GM19099 (cell line): ENCODE data around the gene LPP.

ENCODE experiments used
- POLR2A ChIP-seq: IDR thresholded peaks from 3 replicates; pipeline ENCODE4 v1.6.1; 2011; ENCODE audit warnings: low read depth; ENCODE audit not compliant: insufficient read length; ENCODE audit errors: extremely low read depth

Gene LPP

DNA sequence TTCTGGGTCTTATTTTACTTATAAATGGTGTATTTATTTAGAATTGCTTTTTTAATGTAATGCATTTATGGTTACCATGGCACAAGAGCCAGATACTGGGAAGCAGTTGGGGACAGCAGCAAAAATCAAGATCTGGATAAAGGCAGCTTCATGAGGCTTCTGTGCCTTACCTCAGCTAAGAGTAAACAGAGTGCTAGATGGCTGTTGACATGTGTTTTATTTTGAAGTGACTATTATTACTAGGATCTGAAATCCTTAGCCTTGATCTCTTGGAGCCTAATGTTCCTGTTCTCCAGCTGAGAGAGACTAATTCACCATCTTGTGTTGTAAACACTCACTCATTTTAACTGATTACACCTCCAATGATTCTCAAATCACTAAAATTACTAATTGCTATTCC lies 317.8 kb downstream of the LPP start:
- no peak for TF ChIP-seq POLR2A

GRCh38 chr3:188472336-188472735 lies 318.4 kb downstream of the LPP start:
- no peak for TF ChIP-seq POLR2A

GRCh38 chr3:188473045-188473444 lies 319.1 kb downstream of the LPP start:
- TF ChIP-seq POLR2A: no peak

DNA sequence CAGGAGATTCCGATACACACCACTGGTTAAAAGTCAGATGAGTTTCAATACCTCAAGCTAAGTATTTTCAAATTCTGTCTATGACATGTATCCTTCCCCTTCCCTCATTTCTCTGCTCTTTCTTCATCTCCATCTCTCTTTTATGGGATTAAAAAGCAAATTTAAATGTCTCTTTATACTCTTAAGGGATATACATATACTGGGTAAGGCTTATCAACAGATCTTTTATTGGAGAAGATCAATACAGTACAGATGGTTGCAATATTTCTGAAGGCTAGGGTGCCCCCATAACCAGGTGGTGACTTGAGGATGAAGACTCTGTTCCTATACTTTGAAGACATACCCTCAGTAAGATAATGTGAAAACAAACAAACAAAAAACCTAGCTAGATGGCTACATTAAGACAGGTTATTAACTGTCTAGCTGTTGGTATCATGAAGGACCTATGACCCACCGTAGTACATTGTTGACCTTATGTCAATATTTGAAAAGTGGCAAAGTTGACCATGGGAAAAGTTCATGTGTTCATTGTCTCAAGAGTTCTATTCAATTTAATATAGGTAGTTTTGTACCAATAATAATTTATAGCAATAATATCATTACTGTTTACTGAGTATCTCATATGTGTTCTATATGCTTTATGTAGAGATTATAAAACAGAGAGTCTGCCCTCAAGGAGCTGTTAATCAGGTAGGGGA lies 319.8 kb downstream of the LPP start:
- no peak for TF ChIP-seq POLR2A

- TF ChIP-seq POLR2A: no peak
These were observed 323.0 kb downstream of the LPP start for GRCh38 chr3:188476935-188477334.

DNA sequence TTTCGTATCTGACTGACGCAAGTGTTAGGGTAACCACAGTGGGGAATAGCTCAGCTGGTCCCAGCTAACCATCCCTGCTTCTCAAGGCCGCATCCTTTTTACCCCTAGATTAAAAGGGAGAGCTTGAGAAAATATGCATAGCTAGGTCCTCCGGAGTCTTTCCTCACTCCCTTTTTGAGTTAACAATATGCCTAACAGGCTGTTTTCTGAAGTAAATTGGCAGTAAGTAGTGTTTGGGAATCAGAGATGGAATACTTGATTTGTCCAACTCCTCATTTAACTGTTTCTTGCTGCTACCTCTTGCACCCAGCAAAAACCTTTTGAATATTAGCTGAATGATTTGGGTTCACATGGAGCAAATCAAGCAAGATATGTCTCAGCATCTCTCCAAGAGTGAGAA lies 326.1 kb downstream of the LPP start:
- TF ChIP-seq POLR2A: no peak

GRCh38 chr3:188482929-188483328 lies 329.0 kb downstream of the LPP start:
- no peak for TF ChIP-seq POLR2A

DNA sequence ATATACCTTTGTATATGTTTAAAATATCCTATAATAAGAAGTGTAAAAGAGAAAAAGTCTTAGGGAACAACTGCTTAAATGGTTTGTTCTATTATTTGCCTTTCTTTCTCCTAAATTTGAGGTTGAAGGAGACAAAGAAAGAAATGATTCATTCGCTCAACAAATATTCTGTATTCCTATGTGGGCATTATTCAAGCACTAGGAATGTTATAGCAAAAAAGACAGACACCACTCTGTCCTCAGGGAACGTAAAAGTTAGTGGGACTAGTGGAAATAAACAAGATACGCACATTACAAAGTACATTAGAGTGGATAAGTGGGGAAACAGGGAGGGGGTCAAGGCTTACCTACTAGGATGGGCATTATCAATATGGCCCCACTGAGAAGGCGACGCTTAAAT lies 332.2 kb downstream of the LPP start:
- no peak for TF ChIP-seq POLR2A

GRCh38 chr3:188486952-188487351 lies 333.0 kb downstream of the LPP start:
- no peak for TF ChIP-seq POLR2A

GRCh38 chr3:188487652-188488051 lies 333.7 kb downstream of the LPP start:
- TF ChIP-seq POLR2A: no peak

DNA sequence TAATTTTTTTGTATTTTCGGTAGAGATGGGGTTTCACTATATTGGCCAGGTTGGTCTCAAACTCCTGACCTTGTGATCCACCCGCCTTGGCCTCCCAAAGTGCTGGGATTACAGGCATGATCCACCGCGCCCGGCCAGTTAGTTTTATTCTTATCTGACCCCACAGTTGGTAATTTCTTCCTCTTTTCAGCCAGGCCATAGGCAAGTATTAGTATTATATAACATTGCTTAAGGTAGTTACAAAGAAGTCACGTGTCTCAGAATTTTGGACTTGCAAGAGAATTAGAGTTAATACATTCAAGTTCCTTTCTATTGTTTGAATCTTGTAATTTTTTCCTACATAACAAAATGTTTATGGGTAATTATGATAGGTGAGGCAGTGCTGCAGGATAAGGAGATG lies 334.8 kb downstream of the LPP start:
- TF ChIP-seq POLR2A: no peak

DNA sequence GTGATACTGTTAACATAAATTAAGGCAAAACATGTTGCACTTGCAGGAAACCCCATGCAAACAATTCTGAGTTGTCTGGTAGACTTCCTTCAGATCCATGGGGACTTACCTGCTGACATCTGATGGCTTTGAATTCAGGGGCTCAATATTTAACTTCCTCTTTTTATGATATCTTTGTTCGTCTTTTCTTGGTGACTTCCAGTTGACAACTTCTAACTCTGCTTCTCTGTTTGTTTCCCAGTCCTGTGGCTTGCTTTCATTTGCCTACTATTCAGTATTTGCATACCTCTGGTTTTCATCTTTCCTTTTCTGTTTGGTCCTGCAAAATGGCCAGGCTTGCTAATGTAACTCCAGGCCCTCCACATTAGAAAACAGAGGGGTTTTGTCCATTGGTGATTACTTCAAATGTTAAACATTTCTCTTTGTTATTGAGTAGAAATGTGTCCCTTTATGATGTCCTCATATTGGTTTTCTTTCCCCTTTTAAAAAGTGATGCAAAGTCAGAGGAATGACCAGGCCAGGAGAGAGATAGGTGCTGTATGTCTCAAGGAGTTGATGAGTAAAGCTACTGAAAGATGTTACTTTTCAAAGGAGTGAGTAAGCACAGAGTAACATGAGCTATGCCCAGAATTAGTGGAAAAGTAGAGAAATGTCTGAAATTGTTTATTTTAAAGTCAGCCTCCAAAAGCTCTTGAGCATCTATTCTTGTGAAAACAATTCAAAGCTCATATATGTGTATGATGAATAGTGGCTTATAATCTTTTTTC lies 335.9 kb downstream of the LPP start:
- TF ChIP-seq POLR2A: no peak

DNA sequence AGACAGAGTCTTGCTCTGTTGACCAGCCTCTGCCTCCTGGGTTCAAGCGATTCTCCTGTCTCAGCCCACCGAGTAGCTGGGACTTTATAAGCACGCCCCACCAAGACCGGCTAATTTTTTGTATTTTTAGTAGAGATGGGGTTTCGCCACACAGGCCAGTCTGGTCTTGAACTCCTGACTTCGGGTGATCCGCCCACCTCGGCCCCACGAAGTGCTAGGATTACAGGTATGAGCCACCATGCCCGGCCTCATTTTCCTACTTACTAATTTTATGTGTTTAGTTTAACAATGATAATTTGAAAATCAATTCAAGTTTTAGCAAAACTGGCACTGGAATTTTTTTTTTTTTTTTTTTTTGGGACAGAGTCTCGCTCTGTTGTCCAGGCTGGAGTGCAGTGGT lies 336.5 kb downstream of the LPP start:
- no peak for TF ChIP-seq POLR2A

DNA sequence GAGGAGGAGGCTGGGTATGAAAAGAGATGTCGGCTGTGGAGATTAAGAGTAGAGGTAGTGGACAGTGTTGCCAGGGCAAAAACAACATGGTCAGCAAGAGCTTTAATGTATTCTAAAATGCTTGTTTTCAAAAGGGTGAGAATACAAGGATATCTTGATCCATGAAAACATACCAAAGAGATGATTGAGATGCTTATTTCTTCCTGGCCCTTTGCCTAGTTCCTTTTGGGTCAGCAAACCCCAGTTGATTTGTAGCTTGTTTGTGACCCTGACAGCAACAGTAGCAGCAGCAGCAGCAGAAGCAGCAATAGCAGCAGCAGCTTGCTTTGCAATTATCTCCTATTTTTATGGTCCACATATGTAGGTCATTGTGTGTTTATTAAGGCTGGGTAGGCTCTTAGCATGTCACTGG lies 337.3 kb downstream of the LPP start:
- TF ChIP-seq POLR2A: no peak

DNA sequence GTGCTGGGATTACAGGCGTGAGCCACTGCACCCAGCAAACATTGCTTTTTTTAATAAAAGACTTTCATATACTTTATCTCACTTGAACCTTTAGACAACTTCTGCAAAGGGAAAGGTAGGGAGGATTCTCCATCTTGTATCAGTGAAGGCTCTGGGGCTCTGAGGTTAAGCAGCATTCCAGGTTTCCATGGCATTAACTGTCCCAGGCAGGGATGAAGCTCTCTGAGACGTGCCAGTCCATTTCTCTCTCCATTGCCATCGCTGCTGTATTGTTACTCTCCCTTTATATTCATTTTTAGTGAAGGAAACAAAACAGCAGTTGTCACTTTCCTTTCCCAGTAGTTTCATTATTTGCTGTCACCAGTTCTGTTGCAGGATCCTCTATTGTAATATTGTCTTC lies 342.4 kb downstream of the LPP start:
- TF ChIP-seq POLR2A: no peak

DNA sequence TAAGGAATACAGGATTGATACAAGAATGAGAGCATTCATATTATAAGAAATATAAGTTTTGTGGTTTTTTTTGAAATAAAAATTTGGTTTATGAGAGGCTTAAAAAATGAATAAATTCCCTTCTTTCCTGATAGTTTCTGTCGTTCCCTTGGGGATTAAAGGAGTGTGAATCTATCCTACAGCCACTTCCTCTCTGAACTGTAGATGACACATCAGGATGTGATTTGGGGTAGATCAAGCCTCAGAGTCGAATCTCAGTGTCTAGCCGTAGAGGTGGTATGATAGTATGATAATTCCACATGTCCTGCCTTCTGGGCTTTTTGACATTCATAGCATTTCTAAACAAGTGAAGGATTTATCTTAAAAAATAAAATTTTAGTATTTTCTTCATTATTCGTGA lies 343.1 kb downstream of the LPP start:
- TF ChIP-seq POLR2A: no peak

DNA sequence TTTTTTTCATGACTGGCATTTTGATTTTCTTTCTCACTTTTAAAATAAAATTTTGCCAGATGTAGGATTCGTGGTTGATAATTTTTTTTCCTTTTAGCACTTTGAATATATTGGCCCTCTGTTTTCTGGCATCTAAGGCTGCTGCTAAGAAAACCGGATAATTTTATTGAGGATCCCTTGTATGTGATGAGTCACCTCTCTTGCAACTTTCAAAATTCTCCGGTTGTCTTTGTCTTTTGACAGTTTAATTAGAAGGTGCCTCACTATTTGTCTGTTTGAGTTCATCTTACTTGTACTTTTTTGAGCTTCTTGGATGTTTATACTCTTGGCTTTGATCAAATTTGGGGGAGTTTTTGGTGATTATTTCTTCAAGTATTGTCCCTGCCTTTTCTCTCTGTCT lies 349.7 kb downstream of the LPP start:
- no peak for TF ChIP-seq POLR2A

- no peak for TF ChIP-seq POLR2A
These were observed 351.2 kb downstream of the LPP start for GRCh38 chr3:188505151-188505550.

DNA sequence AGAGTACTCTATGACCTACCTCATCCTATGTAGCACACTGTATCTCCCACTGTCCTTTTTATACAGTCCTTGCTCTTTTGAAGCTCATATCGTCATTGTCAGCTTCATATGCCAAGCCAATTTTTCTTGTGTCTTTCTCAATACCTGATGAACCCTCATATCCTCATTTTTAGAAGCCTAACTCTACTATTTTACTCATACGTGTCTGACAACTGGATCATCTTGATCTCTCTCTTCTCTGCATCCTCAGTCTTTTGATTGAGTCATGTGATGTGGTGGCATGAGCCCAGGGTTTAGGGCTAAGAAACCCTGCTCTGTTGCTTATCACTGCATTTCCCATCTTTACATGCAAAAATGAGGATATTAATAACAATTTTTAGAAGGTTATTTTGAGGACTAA lies 352.0 kb downstream of the LPP start:
- no peak for TF ChIP-seq POLR2A
